Panc1 (cell line): Measurements from ENCODE around the gene KRTAP5-2. TPM values are rescaled to one million over a fixed set of nuclear protein-coding genes. Genes with fewer than 3 reads are reported as not detected.
"Not testable (repeated sequence)": the region's sequence is repeated elsewhere in the genome, so short reads cannot be mapped to it uniquely, and the experiment has no call there.

Experiments
- ATAC-seq: fragments of 200-7000 bp; cut with Tn5 transposase; 2 replicates; pipeline ENCODE4 v1.9.1; 2020; ENCODE audit warnings: mild to moderate bottlenecking, moderate library complexity
- BruUV-seq: library from RNA; stranded (reverse); fragments of 400-500 nt; replicated peaks from 2 replicates; lab custom pipeline; 2021; lab: Mats Ljungman, UMichigan
- CTCF ChIA-PET: fragments of 300-600 bp; sonication (Branson Sonifier 250); formaldehyde crosslinking; loops from one replicate; lab custom pipeline; 2022; ENCODE audit warnings: antibody characterized with exemption; lab: Charles Lee
- POLR2A ChIA-PET: fragments of 300-600 bp; sonication (Branson Sonifier 250); formaldehyde crosslinking; loops from one replicate; lab custom pipeline; 2022; ENCODE audit warnings: antibody characterized with exemption; lab: Charles Lee
- DNase-seq: peaks from one replicate; pipeline ENCODE4 v3.0.0-alpha.2; 2010; ENCODE audit warnings: low read depth, low spot score
- H3K27ac ChIP-seq: 2 replicates; pipeline ENCODE4 v1.5.1; 2011; ENCODE audit warnings: mild to moderate bottlenecking, low read length, inconsistent platforms
- H3K27me3 ChIP-seq: fragments of 200-500 bp; sonication (Bioruptor generic); 2 replicates; pipeline ENCODE4 v1.6.0; 2014; ENCODE audit warnings: low read length, inconsistent platforms; ENCODE audit not compliant: control insufficient read depth, insufficient read depth
- H3K36me3 ChIP-seq: fragments of 200-500 bp; sonication (Bioruptor generic); 2 replicates; pipeline ENCODE4 v1.5.1; 2014; ENCODE audit warnings: inconsistent platforms, mild to moderate bottlenecking, low read length, moderate library complexity; ENCODE audit not compliant: control insufficient read depth, insufficient read depth
- H3K4me1 ChIP-seq: 2 replicates; pipeline ENCODE4 v1.5.1; 2011; ENCODE audit warnings: inconsistent platforms, mild to moderate bottlenecking, low read length, moderate library complexity; ENCODE audit not compliant: control insufficient read depth, insufficient read depth
- H3K4me3 ChIP-seq, 2 experiments: 2 replicates each; pipeline ENCODE4 v1.5.1; 2011 to 2012; ENCODE audit warnings: low read depth in 2 of 2, low read length in 2 of 2, mild to moderate bottlenecking in 2 of 2, inconsistent platforms in 1 of 2, moderate library complexity in 1 of 2
- H3K9me3 ChIP-seq: fragments of 200-500 bp; sonication (Bioruptor generic); 2 replicates; pipeline ENCODE4 v1.5.1; 2014; ENCODE audit warnings: low read depth, mild to moderate bottlenecking, inconsistent platforms, low read length, moderate library complexity; ENCODE audit not compliant: control insufficient read depth, insufficient read depth
- CTCF ChIP-seq: fragments of 450-650 bp; IDR thresholded peaks from 2 replicates; pipeline ENCODE4 v1.5.1; 2017; ENCODE audit warnings: mild to moderate bottlenecking
- POLR2AphosphoS5 ChIP-seq: IDR thresholded peaks from 2 replicates; pipeline ENCODE4 v1.6.1; 2012; ENCODE audit warnings: mild to moderate bottlenecking, low read depth, low read length, moderate library complexity
- SIN3A ChIP-seq: IDR thresholded peaks from 2 replicates; pipeline ENCODE4 v1.6.1; 2012; ENCODE audit warnings: low read depth, mild to moderate bottlenecking, low read length, moderate library complexity, borderline replicate concordance; ENCODE audit not compliant: insufficient read depth
- TCF7L2 ChIP-seq: IDR thresholded peaks from 2 replicates; pipeline ENCODE4 v1.6.1; 2011; ENCODE audit warnings: mild to moderate bottlenecking, low read depth, low read length, inconsistent platforms
- in situ Hi-C: cut with HindIII; loops from 2 replicates; pipeline ENCODE4 v1.10.0; 2016; ENCODE audit warnings: low sequenced_read_pairs, low pct_unique_long_range_greater_than_20kb
- intact Hi-C: fragments of 100-400 bp; cut with micrococcal nuclease; formaldehyde crosslinking; loops from one replicate; pipeline ENCODE4 v1.10.0; 2022; ENCODE audit not compliant: unreplicated experiment
- total RNA-seq: library from RNA; stranded (reverse); gene quantifications from one replicate; pipeline ENCODE4 v1.2.1, GENCODE V29; 2021; ENCODE audit not compliant: unreplicated experiment
- TF ChIP-seq, protein P1 (sequence below), 2 experiments: IDR thresholded peaks; 2 replicates each; pipeline ENCODE4 v1.6.1; 2011 to 2012; ENCODE audit warnings: low read depth in 2 of 2, control low read depth in 1 of 2, low read length in 1 of 2, mild to moderate bottlenecking in 1 of 2, moderate library complexity in 1 of 2; ENCODE audit not compliant: insufficient read depth in 1 of 2

Gene KRTAP5-2
- total RNA-seq, 1 experiment from 2014 or later, result not detected

DNA sequence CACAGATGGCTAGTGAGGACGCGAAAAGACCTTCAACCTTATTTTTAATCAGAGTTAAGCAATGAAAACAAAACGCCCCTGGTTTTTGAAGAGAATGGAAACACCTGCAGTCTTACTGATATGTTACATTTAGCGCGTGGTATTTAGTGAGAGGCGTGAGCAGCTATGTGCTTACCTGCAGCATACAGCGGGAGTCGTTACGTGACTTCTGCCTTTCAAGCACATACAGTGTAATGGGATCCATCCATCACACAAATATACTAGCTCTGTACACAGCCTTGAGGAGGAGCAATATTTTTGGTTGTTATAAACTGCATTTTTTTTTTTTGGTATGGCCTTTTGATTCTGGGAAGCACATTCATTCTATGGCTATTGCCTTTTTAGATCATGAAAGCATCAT is 5.5 kb downstream of the KRTAP5-2 start:
- Histone ChIP-seq H3K36me3 (no peaks in the 10 kb centered on the region), H3K27ac (no peak overlapping the region), H3K4me1 (peaks cover 3% of the 10 kb centered on the region; the same call in 1 of the 2 replicates), H3K9me3 (no peaks in the 10 kb centered on the region), H3K4me3 (no peak overlapping the region), H3K27me3 (peaks cover 13% of the 10 kb centered on the region)
- POLR2A ChIA-PET, result no interaction called here
- CTCF ChIA-PET, result interaction anchor here (0.5 to 1.2 kb wide), 3 partner anchors 20 to 1375 kb away, joined by 4 to 7 read pairs (median 6); no protein-coding TSS in a partner anchor
- in situ Hi-C loops, result no loop called here
- ATAC-seq (no peak), DNase-seq (no peak)
- intact Hi-C loops, result no loop called here
- no peak for TF ChIP-seq TCF7L2
- TF ChIP-seq POLR2AphosphoS5, result no peak
- TF ChIP-seq, protein P1, sequence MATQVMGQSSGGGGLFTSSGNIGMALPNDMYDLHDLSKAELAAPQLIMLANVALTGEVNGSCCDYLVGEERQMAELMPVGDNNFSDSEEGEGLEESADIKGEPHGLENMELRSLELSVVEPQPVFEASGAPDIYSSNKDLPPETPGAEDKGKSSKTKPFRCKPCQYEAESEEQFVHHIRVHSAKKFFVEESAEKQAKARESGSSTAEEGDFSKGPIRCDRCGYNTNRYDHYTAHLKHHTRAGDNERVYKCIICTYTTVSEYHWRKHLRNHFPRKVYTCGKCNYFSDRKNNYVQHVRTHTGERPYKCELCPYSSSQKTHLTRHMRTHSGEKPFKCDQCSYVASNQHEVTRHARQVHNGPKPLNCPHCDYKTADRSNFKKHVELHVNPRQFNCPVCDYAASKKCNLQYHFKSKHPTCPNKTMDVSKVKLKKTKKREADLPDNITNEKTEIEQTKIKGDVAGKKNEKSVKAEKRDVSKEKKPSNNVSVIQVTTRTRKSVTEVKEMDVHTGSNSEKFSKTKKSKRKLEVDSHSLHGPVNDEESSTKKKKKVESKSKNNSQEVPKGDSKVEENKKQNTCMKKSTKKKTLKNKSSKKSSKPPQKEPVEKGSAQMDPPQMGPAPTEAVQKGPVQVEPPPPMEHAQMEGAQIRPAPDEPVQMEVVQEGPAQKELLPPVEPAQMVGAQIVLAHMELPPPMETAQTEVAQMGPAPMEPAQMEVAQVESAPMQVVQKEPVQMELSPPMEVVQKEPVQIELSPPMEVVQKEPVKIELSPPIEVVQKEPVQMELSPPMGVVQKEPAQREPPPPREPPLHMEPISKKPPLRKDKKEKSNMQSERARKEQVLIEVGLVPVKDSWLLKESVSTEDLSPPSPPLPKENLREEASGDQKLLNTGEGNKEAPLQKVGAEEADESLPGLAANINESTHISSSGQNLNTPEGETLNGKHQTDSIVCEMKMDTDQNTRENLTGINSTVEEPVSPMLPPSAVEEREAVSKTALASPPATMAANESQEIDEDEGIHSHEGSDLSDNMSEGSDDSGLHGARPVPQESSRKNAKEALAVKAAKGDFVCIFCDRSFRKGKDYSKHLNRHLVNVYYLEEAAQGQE (IDR thresholded peaks at IDR 0.05; ENCODE audit: insufficient read depth in 1 of 2, low read depth in 2 of 2, low read length in 1 of 2), result no peak
- BruUV-seq, result no TSS peak

GRCh38 chr11:1589996-1590395 is 8.1 kb downstream of the KRTAP5-2 start:
- TF ChIP-seq, protein P1 (IDR thresholded peaks at IDR 0.05; ENCODE audit: insufficient read depth in 1 of 2, low read depth in 2 of 2, low read length in 1 of 2), result no peak
- TF ChIP-seq TCF7L2 (no peak), CTCF (no peak), POLR2AphosphoS5 (no peak), SIN3A (no peak)
- no peak overlapping the region for H3K27ac ChIP-seq

DNA sequence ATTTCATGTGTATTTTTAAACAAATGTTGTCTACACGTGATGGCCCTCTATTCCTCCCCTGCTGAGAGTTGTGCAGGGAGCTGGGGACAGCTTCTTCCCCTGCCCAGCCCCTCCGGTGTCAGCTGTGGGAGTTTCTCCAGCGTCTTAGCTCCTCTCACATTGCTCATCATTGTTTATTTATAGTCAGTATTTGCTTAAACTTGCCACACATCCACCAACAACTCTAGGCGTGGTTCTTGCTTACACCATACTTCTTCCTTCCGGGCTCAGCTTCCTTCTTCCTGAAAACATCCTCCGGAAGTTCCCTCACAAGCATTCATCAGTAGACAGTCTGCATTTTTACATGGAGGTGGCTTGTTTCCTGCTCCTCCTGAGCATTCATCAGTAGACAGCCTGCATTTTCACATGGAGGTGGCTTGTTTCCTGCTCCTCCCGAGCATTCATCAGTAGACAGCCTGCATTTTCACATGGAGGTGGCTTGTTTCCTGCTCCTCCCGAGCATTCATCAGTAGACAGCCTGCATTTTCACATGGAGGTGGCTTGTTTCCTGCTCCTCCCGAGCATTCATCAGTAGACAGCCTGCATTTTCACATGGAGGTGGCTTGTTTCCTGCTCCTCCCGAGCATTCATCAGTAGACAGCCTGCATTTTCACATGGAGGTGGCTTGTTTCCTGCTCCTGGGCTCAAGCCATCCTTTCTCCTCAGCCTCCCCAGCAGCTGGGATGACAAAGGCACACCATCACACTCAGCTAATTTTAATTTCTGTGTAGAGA is 8.7 kb downstream of the KRTAP5-2 start:
- H3K27me3 ChIP-seq, H3K9me3 ChIP-seq, H3K4me3 ChIP-seq, BruUV-seq, H3K27ac ChIP-seq, H3K36me3 ChIP-seq, in situ Hi-C loops, H3K4me1 ChIP-seq, intact Hi-C loops: not testable (repeated sequence)
- ChIA-PET CTCF (interaction anchor here (0.7 to 1.4 kb wide), 3 partner anchors 15 to 64 kb away, joined by 3 to 6 read pairs (median 4); no protein-coding TSS in a partner anchor), POLR2A (interaction anchor here (0.6 kb wide), 2 partner anchors 13 to 1182 kb away, joined by 3 to 7 read pairs; no protein-coding TSS in a partner anchor)
- ATAC-seq (peak; percentile 46; the same call in 1 of the 2 replicates), DNase-seq (peak; percentile 48)

More at GRCh38 chr11:1589996-1590395, 8.1 kb downstream of the KRTAP5-2 start:
- ATAC-seq (no peak), DNase-seq (no peak)
- CTCF ChIA-PET, result interaction anchor here (1.4 kb wide), 1 partner anchor 15 kb away, joined by 4 read pairs; no protein-coding TSS in a partner anchor
- H3K4me3 ChIP-seq, result no peak overlapping the region
- H3K36me3 ChIP-seq, result no peaks in the 10 kb centered on the region
- H3K4me1 ChIP-seq, result peaks cover 3% of the 10 kb centered on the region; the same call in 1 of the 2 replicates
- H3K27me3 ChIP-seq, result peaks cover 12% of the 10 kb centered on the region
- no TSS peak for BruUV-seq
- H3K9me3 ChIP-seq, result no peaks in the 10 kb centered on the region
- intact Hi-C loops (no loop called here), in situ Hi-C loops (no loop called here)
- POLR2A ChIA-PET, result no interaction called here
